Fibroblast of lung (primary cell): ENCODE measurements around the gene TNRC6A.

Experiments
- EZH2 ChIP-seq: IDR thresholded peaks from 2 replicates; pipeline ENCODE4 v1.5.1; 2012; ENCODE audit warnings: low read length, control low read depth, mild to moderate bottlenecking; ENCODE audit errors: missing control alignments
- TF ChIP-seq, protein P1 (sequence below), 2 donors: IDR thresholded peaks in 1 of 2; conservative IDR thresholded peaks in 1 of 2; 1 replicate in 1 of 2; 2 replicates in 1 of 2; pipeline ENCODE4 v1.5.1; 2011 to 2012; ENCODE audit warnings: low read length in 2 of 2, control low read depth in 1 of 2, inconsistent platforms in 1 of 2, low read depth in 1 of 2, mild to moderate bottlenecking in 1 of 2

DNA sequence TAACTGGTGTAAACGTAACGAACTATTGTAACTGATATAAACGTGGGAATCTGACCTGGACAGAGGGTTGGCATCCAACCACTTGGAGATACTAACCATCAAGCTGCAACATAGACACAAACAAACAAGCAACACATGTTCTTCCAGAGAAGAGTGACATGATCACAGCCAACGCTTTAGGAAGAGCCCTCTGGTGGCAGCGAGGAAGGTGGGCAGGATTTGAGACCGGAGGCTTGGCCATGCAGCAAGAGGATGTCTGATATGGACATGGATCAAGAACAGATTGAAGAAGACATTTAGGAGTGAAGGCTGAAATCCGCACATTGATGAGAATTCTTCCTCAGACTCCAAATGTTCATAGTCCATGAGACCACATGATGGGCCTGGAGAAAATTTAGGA lies 40.3 kb upstream of the TNRC6A start:
- TF ChIP-seq, protein P1, sequence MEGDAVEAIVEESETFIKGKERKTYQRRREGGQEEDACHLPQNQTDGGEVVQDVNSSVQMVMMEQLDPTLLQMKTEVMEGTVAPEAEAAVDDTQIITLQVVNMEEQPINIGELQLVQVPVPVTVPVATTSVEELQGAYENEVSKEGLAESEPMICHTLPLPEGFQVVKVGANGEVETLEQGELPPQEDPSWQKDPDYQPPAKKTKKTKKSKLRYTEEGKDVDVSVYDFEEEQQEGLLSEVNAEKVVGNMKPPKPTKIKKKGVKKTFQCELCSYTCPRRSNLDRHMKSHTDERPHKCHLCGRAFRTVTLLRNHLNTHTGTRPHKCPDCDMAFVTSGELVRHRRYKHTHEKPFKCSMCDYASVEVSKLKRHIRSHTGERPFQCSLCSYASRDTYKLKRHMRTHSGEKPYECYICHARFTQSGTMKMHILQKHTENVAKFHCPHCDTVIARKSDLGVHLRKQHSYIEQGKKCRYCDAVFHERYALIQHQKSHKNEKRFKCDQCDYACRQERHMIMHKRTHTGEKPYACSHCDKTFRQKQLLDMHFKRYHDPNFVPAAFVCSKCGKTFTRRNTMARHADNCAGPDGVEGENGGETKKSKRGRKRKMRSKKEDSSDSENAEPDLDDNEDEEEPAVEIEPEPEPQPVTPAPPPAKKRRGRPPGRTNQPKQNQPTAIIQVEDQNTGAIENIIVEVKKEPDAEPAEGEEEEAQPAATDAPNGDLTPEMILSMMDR (conservative IDR thresholded peaks at IDR 0.05 in 1 of 2, IDR thresholded peaks at IDR 0.05 in 1 of 2; ENCODE audit: low read depth in 1 of 2, low read length in 2 of 2), result peak; percentile 60 to 86
- TF ChIP-seq EZH2, result no peak
